ENCODE measurements around the gene MFAP4. TPM values are rescaled to one million over a fixed set of nuclear protein-coding genes. Genes with fewer than 3 reads are reported as not detected.
A peak's percentile ranks its signal among the peaks of the same experiment; 100 is the strongest.

The MFAP4 gene
- total RNA-seq, 4 donors from 2014 or later = 11.1 to 65.7 (median 30.6) TPM

- DNase-seq (ENCODE audit: low spot score in 2 of 2) = peak in 1 of 2 donors; percentile 85
- intact Hi-C loops (cut with DNase I; ENCODE audit: low total_unique reads) = no loop called here
- no peak for TF ChIP-seq CTCF (IDR thresholded peaks at IDR 0.05)
- no peak for TF ChIP-seq POLR2A (IDR thresholded peaks at IDR 0.05)
- H3K4me3 ChIP-seq (ENCODE audit: low read depth, poor library complexity, severe bottlenecking) = no peak overlapping the region
- WGBS, 2 donors = 47 to 77% methylated on average over 9 of the region's 9 CpGs
These were observed 1.4 kb downstream of the MFAP4 start for GRCh38 chr17:19385521-19385983.

- intact Hi-C loops (cut with DNase I; ENCODE audit: low total_unique reads) = no loop called here
- TF ChIP-seq CTCF (IDR thresholded peaks at IDR 0.05) = no peak
- no peak for TF ChIP-seq POLR2A (IDR thresholded peaks at IDR 0.05)
- WGBS, 2 donors = 16 to 24% methylated on average over 12 to 16 of the region's 16 CpGs
- DNase-seq (ENCODE audit: low spot score in 2 of 2) = peak; percentile 87 to 98
- H3K4me3 ChIP-seq (ENCODE audit: low read depth, poor library complexity, severe bottlenecking) = no peak overlapping the region
These were observed 2.1 kb downstream of the MFAP4 start for GRCh38 chr17:19384723-19385391.

- intact Hi-C loops (cut with DNase I; ENCODE audit: low total_unique reads) = no loop called here
- TF ChIP-seq POLR2A (IDR thresholded peaks at IDR 0.05) = no peak
- TF ChIP-seq CTCF (IDR thresholded peaks at IDR 0.05) = no peak
These were observed 3.1 kb downstream of the MFAP4 start for GRCh38 chr17:19383681-19384470.

GRCh38 chr17:19382531-19383444 lies 4.2 kb downstream of the MFAP4 start:
- peak in 1 of 2 donors; percentile 82 for DNase-seq (ENCODE audit: low spot score in 2 of 2)
- TF ChIP-seq CTCF (IDR thresholded peaks at IDR 0.05) (no peak), POLR2A (IDR thresholded peaks at IDR 0.05) (no peak)
- 82 to 85% methylated on average over 11 to 13 of the region's 13 CpGs for WGBS, 2 donors
- intact Hi-C loops (cut with DNase I; ENCODE audit: low total_unique reads) = no loop called here
- no peak overlapping the region for H3K4me3 ChIP-seq (ENCODE audit: low read depth, poor library complexity, severe bottlenecking)

More at GRCh38 chr17:19383681-19384470, 3.1 kb downstream of the MFAP4 start:
- H3K4me3 ChIP-seq (ENCODE audit: low read depth, poor library complexity, severe bottlenecking) = no peak overlapping the region
- WGBS, 2 donors = 60 to 62% methylated on average over 6 of the region's 6 CpGs
- peak in 1 of 2 donors; percentile 92 for DNase-seq (ENCODE audit: low spot score in 2 of 2)

GRCh38 chr17:19381741-19382444 lies 5.1 kb downstream of the MFAP4 start:
- H3K4me3 ChIP-seq (ENCODE audit: low read depth, poor library complexity, severe bottlenecking) = no peak overlapping the region
- DNase-seq (ENCODE audit: low spot score in 2 of 2) = peak in 1 of 2 donors; percentile 82
- 92 to 93% methylated on average over 31 of the region's 31 CpGs for WGBS, 2 donors
- TF ChIP-seq CTCF (IDR thresholded peaks at IDR 0.05) (no peak), POLR2A (IDR thresholded peaks at IDR 0.05) (no peak)
- intact Hi-C loops (cut with DNase I; ENCODE audit: low total_unique reads) = no loop called here

All from lower leg skin (tissue), 4 donors.